Measurements from ENCODE around the gene STIMATE.

DNA sequence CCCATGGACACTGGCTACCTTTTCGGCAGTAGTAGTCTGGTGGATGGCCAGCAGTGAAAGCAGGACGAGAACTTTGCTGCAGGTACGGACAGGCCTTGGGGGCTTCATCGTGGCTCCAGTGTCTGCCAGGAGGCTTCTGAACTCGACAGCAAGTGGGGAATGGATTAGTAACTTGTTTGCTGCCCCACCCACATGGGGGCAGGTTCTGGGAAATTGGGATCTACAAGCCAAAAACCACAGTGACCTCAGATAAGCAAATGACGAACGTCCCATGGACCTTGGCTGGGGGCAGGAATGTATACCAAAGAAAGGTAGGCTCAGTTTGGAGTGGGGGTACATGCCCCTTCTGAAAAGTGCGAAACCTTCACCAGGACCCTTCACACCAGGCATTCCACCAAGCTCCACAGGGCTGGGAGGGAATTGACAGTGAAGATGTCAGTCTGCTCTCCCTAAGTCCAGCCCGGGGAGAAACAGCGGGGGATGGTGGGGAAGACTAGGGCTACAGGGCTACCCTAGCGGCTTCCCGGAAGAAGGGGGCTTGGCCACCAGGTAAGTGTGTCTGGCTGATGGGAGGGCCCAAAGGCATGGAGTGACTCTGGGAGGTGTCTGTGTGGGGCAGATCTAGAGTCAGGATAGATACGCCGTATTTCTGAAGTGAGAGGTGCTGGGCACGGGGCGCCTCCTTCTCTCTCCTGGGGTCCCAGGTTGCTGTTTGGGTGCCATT is 66.7 kb downstream of the STIMATE start, which contains the start of gene ITIH4:
- TF ChIP-seq, protein P1, sequence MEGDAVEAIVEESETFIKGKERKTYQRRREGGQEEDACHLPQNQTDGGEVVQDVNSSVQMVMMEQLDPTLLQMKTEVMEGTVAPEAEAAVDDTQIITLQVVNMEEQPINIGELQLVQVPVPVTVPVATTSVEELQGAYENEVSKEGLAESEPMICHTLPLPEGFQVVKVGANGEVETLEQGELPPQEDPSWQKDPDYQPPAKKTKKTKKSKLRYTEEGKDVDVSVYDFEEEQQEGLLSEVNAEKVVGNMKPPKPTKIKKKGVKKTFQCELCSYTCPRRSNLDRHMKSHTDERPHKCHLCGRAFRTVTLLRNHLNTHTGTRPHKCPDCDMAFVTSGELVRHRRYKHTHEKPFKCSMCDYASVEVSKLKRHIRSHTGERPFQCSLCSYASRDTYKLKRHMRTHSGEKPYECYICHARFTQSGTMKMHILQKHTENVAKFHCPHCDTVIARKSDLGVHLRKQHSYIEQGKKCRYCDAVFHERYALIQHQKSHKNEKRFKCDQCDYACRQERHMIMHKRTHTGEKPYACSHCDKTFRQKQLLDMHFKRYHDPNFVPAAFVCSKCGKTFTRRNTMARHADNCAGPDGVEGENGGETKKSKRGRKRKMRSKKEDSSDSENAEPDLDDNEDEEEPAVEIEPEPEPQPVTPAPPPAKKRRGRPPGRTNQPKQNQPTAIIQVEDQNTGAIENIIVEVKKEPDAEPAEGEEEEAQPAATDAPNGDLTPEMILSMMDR (IDR thresholded peaks at IDR 0.05; ENCODE audit: low read depth, low read length, poor library complexity, severe bottlenecking), result no peak
- no peak for TF ChIP-seq EZH2phosphoT487 (IDR thresholded peaks at IDR 0.05; ENCODE audit: borderline replicate concordance, low read length)
